Astrocyte (in vitro differentiated cells and primary cell): Measurements from ENCODE around the gene HDAC6.

Experiments
- EZH2 ChIP-seq: IDR thresholded peaks from 2 replicates; pipeline ENCODE4 v1.6.1; 2012; ENCODE audit warnings: mild to moderate bottlenecking, low read length, inconsistent platforms; ENCODE audit not compliant: insufficient read depth
- TF ChIP-seq, protein P1 (sequence below): IDR thresholded peaks from 2 replicates; pipeline ENCODE4 v1.5.1; 2011; ENCODE audit warnings: low read depth, mild to moderate bottlenecking, inconsistent platforms, low read length, moderate library complexity; ENCODE audit not compliant: insufficient read depth

DNA sequence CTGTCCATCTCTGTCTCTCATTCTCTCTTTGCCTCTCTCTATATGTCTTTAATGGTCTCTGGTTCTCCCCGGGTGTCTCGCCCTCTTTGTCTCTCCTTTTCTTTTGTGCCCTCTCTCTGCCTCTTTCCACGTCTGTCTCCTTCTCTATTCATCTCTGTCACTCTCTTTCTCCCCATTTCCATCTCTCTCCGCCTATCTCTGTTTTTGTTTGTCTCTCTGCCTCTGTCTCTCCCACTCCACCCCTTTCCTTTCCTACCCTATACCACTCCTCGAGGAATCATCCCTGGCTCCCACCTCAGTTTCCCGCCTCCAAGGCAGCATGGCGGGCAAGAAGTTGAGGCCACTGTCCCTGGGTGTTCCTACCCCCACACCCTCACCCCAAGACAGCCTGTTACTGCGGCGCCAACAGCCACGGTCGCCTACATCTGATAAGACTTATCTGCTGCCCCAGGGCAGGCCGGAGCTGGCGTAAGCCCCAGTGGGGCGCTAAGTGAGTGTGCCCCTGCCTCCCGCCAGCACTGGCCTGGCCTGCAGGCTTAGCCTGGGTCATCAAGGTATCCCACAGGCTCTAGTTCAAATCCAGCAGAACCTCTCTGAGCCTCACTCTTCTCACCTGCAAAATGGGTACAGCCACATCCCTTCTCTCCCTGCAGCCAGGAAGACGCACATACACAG is 16.2 kb upstream of the HDAC6 start:
- TF ChIP-seq, protein P1, sequence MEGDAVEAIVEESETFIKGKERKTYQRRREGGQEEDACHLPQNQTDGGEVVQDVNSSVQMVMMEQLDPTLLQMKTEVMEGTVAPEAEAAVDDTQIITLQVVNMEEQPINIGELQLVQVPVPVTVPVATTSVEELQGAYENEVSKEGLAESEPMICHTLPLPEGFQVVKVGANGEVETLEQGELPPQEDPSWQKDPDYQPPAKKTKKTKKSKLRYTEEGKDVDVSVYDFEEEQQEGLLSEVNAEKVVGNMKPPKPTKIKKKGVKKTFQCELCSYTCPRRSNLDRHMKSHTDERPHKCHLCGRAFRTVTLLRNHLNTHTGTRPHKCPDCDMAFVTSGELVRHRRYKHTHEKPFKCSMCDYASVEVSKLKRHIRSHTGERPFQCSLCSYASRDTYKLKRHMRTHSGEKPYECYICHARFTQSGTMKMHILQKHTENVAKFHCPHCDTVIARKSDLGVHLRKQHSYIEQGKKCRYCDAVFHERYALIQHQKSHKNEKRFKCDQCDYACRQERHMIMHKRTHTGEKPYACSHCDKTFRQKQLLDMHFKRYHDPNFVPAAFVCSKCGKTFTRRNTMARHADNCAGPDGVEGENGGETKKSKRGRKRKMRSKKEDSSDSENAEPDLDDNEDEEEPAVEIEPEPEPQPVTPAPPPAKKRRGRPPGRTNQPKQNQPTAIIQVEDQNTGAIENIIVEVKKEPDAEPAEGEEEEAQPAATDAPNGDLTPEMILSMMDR: no peak
- no peak for TF ChIP-seq EZH2
